AG04450 (cell line): ENCODE data around the gene PTPRG. TPM values are rescaled to one million over a fixed set of nuclear protein-coding genes. Genes with fewer than 3 reads are reported as not detected.

Source experiments
- CTCF ChIA-PET: fragments of 300-600, 350-600 bp; formaldehyde crosslinking; extraction: SDS; loops from one replicate; lab custom pipeline; 2022; ENCODE audit warnings: antibody characterized with exemption, inconsistent platforms; lab: Charles Lee
- POLR2A ChIA-PET: fragments of 350-600 bp; formaldehyde crosslinking; extraction: SDS; loops from one replicate; lab custom pipeline; 2021; ENCODE audit warnings: antibody characterized with exemption, inconsistent platforms; lab: Yijun Ruan, JAX
- DNase-seq: peaks from one replicate; pipeline ENCODE4 v3.0.0-alpha.2; 2011; ENCODE audit warnings: low read depth, low spot score
- H3K27ac ChIP-seq: one replicate; pipeline ENCODE4 v1.5.1; 2012; ENCODE audit warnings: low read depth, low read length, control low read depth
- H3K27me3 ChIP-seq: one replicate; pipeline ENCODE4 v1.6.0; 2012; ENCODE audit warnings: low read length; ENCODE audit not compliant: control insufficient read depth, insufficient read depth
- H3K4me3 ChIP-seq: 2 replicates; pipeline ENCODE4 v1.5.1; 2011; ENCODE audit warnings: mild to moderate bottlenecking, low read depth, low read length, control low read depth
- H3K9me3 ChIP-seq: 2 replicates; pipeline ENCODE4 v1.5.1; 2012; ENCODE audit warnings: low read length; ENCODE audit not compliant: control insufficient read depth, insufficient read depth
- CTCF ChIP-seq: IDR thresholded peaks from 2 replicates; pipeline ENCODE4 v1.5.1; 2011; ENCODE audit warnings: low read depth, low read length, control low read depth, inconsistent platforms
- polyA plus RNA-seq: library from polyadenylated mRNA; depleted of rRNA; stranded (reverse); fragments of >200 nt; gene quantifications from 2 replicates; pipeline ENCODE4 v1.2.3, GENCODE V29; 2011

The PTPRG gene
- polyA plus RNA-seq, 1 experiment: 26.5 TPM

- CTCF ChIA-PET: no interaction called here
Measured at GRCh38 chr3:61668317-61668864, 107.0 kb downstream of the PTPRG start.

GRCh38 chr3:61669203-61669602 is 107.8 kb downstream of the PTPRG start:
- Histone ChIP-seq H3K9me3 (no peaks in the 10 kb centered on the region; the same call in 1 of the 2 replicates), H3K27me3 (no peaks in the 10 kb centered on the region), H3K4me3 (no peak overlapping the region), H3K27ac (no peak overlapping the region)
- CTCF ChIA-PET: interaction anchor here (0.5 kb wide), 1 partner anchor 12 kb away, joined by 4 read pairs; no protein-coding TSS in a partner anchor
- DNase-seq: no peak
- POLR2A ChIA-PET: no interaction called here
- TF ChIP-seq CTCF: no peak

More at GRCh38 chr3:61668317-61668864, 107.0 kb downstream of the PTPRG start:
- H3K27me3 ChIP-seq: no peaks in the 10 kb centered on the region
- POLR2A ChIA-PET: no interaction called here
- no peak for TF ChIP-seq CTCF
- H3K9me3 ChIP-seq: no peaks in the 10 kb centered on the region; the same call in 1 of the 2 replicates
- DNase-seq: no peak
- H3K27ac ChIP-seq: no peak overlapping the region
- H3K4me3 ChIP-seq: no peak overlapping the region

- POLR2A ChIA-PET: no interaction called here
- CTCF ChIA-PET: interaction anchor here (0.8 kb wide), 1 partner anchor 531 kb away, joined by 3 read pairs; no protein-coding TSS in a partner anchor
- H3K27me3 ChIP-seq: no peaks in the 10 kb centered on the region
- no peak for TF ChIP-seq CTCF
- H3K4me3 ChIP-seq: no peak overlapping the region
- H3K9me3 ChIP-seq: no peaks in the 10 kb centered on the region; the same call in 1 of the 2 replicates
- no peak for DNase-seq
- no peak overlapping the region for H3K27ac ChIP-seq
Measured at GRCh38 chr3:61669668-61670299, 108.4 kb downstream of the PTPRG start.

- H3K27me3 ChIP-seq: no peaks in the 10 kb centered on the region
- no peak for TF ChIP-seq CTCF
- no peak overlapping the region for H3K27ac ChIP-seq
- no peak overlapping the region for H3K4me3 ChIP-seq
- ChIA-PET CTCF (no interaction called here), POLR2A (no interaction called here)
- no peaks in the 10 kb centered on the region; the same call in 1 of the 2 replicates for H3K9me3 ChIP-seq
- DNase-seq: no peak
Measured at GRCh38 chr3:61673651-61674050, 112.3 kb downstream of the PTPRG start.

GRCh38 chr3:61674596-61674995 is 113.2 kb downstream of the PTPRG start:
- ChIA-PET CTCF (no interaction called here), POLR2A (no interaction called here)

More at GRCh38 chr3:61674596-61674995, 113.2 kb downstream of the PTPRG start:
- H3K27me3 ChIP-seq: no peaks in the 10 kb centered on the region
- no peak overlapping the region for H3K4me3 ChIP-seq
- no peak for TF ChIP-seq CTCF
- H3K27ac ChIP-seq: no peak overlapping the region
- no peak for DNase-seq
- H3K9me3 ChIP-seq: no peaks in the 10 kb centered on the region; the same call in 1 of the 2 replicates
